Activated naive CD8-positive, alpha-beta T cell treated with anti-CD3 and anti-CD28 coated beads, Interleukin-2, amount 50 U/mL, for 24 hours (primary cell): ENCODE data around the gene SF3B1.
"Not testable (repeated sequence)": the region's sequence is repeated elsewhere in the genome, so short reads cannot be mapped to it uniquely, and the experiment has no call there.

Source experiments
- ATAC-seq: fragments of 150-1000 bp; cut with Tn5 transposase; one replicate; pipeline ENCODE4 v1.10.0; 2021
- DNase-seq: peaks from one replicate; pipeline ENCODE4 v3.0.0; 2021
- H3K27ac Mint-ChIP-seq: one replicate; pipeline ENCODE4 v1.8.0; 2021; ENCODE audit warnings: mild to moderate bottlenecking, mixed read lengths
- H3K27me3 Mint-ChIP-seq: one replicate; pipeline ENCODE4 v1.8.0; 2021; ENCODE audit warnings: mixed read lengths
- H3K36me3 Mint-ChIP-seq: one replicate; pipeline ENCODE4 v1.8.0; 2021; ENCODE audit warnings: low read depth, mixed read lengths
- H3K4me1 Mint-ChIP-seq: one replicate; pipeline ENCODE4 v1.8.0; 2021; ENCODE audit warnings: mixed read lengths
- H3K4me3 Mint-ChIP-seq: one replicate; pipeline ENCODE4 v1.8.0; 2021; ENCODE audit warnings: mild to moderate bottlenecking, moderate library complexity, mixed read lengths
- H3K9me3 Mint-ChIP-seq: one replicate; pipeline ENCODE4 v1.8.0; 2021; ENCODE audit warnings: mixed read lengths

The SF3B1 gene

GRCh38 chr2:197452754-197453122 lies 17.9 kb upstream of the SF3B1 start:
- Mint-ChIP-seq H3K9me3 (no peaks in the 10 kb centered on the region), H3K27ac (peak overlapping the region; percentile 100), H3K4me3 (peak overlapping the region; percentile 100), H3K36me3 (peaks cover 7% of the 10 kb centered on the region), H3K27me3 (peaks cover 2% of the 10 kb centered on the region), H3K4me1 (peaks cover 47% of the 10 kb centered on the region)
- DNase-seq (no peak), ATAC-seq (no peak)

DNA sequence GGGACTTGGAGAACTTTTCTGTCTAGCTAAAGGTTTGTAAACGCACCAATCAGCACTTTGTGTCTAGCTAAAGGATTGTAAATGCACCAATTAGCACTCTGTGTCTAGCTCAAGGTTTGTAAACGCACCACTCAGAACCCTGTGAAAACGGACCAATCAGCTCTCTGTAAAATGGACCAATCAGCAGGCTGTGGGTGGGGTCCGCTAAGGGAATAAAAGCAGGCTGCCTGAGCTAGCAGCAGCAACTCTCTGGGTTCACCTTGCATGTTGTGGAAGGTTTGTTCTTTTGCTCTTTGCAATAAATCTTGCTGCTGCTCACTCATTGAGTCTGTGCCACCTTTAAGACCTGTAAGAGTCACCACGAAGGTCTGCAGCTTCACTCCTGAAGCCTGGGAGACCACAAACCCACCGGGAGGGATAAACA lies 16.1 kb upstream of the SF3B1 start:
- peaks cover 39% of the 10 kb centered on the region for H3K4me1 Mint-ChIP-seq
- H3K27me3 Mint-ChIP-seq, H3K36me3 Mint-ChIP-seq, DNase-seq, ATAC-seq, H3K9me3 Mint-ChIP-seq, H3K27ac Mint-ChIP-seq, H3K4me3 Mint-ChIP-seq: not testable (repeated sequence)

DNA sequence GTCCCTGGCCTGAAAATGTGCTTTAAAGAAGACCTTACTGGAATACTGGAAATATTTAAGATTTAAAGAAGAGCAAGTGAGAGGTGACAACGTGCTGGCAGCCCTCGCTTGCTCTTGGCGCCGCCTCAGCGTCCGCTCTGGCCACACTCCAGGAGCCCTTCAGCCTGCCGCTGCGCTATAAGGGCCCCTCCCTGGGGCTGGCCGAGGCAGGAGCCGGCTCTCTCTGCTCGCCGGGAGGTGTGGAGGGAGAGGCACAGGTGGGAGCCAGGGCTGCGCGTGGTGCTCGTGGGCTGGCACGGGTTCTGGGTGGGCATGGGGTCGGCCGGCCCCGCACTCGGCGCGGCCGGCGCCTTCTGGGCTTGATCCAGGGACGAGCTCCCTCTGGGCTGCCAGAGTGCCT lies 15.6 kb upstream of the SF3B1 start:
- Mint-ChIP-seq H3K27ac (no peak overlapping the region), H3K4me1 (peaks cover 35% of the 10 kb centered on the region), H3K9me3 (no peaks in the 10 kb centered on the region), H3K4me3 (no peak overlapping the region), H3K27me3 (peaks cover 2% of the 10 kb centered on the region), H3K36me3 (peaks cover 5% of the 10 kb centered on the region)
- no peak for DNase-seq
- no peak for ATAC-seq

DNA sequence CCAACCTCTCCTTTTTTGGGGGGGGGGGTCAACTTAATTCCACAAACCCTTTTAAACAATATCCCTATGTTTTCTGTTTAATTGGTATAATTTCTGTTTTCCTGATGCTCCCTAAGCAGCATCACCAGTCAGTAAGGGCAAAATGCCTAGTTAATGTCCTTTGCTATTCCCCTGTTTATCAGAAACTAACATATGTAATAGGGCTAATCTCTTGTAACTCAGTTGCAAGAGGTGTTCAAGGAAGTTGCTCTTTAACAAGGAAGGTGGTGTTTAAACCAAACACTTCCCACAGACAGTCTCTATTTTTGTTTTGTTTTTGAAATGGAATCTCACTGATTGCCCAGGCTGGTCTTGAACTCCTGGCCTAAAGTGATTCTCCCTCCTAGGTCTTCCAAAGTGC lies 12.0 kb upstream of the SF3B1 start:
- H3K9me3 Mint-ChIP-seq = no peaks in the 10 kb centered on the region
- ATAC-seq (no peak), DNase-seq (no peak)
- no peak overlapping the region for H3K4me3 Mint-ChIP-seq
- peaks cover 4% of the 10 kb centered on the region for H3K4me1 Mint-ChIP-seq
- H3K27ac Mint-ChIP-seq = no peak overlapping the region
- H3K36me3 Mint-ChIP-seq = no peaks in the 10 kb centered on the region
- peaks cover 3% of the 10 kb centered on the region for H3K27me3 Mint-ChIP-seq

DNA sequence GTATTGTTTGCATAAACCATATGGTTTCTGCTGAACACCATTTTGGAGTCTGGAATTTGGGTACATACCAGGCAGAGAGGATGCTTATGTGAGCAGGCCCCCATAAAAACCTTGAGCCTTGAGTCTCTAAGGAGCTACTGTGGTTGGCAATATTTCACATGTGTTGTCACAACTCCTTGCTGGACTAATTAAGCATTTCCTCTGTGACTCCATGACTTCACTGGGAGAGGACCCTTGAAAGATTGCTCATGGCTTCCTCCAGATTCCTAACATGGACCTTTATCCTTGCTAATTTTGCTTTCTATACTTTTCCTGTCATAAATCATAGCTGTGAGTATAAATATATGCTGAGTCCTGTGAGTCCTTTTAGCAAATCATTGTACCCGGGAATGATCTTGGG lies 10.9 kb upstream of the SF3B1 start:
- no peaks in the 10 kb centered on the region for H3K36me3 Mint-ChIP-seq

DNA sequence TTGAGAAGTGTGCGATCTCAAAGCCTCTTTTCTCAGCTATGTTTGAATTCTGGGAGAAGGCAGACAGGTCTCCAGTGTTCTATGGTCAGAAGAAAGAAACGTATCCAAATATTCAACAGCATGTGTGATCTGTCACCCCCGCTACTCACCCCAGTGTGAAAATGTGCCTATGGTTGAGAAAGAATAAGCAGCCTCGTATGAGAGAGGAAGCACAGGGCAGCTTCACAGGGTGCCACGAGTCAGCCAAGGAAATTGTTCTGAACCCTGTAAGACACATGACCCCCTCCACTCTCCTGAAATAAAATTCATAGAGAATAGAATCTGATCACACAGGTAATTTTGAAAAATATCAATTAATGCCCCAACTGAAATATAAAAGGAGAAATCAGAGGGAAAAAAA lies 8.0 kb upstream of the SF3B1 start:
- Mint-ChIP-seq H3K4me3 (no peak overlapping the region), H3K36me3 (no peaks in the 10 kb centered on the region), H3K9me3 (no peaks in the 10 kb centered on the region), H3K27ac (no peak overlapping the region), H3K4me1 (no peaks in the 10 kb centered on the region), H3K27me3 (peaks cover 3% of the 10 kb centered on the region)
- no peak for DNase-seq
- ATAC-seq = no peak

More for the DNA sequence above, 10.9 kb upstream of the SF3B1 start:
- Mint-ChIP-seq H3K4me1 (no peaks in the 10 kb centered on the region), H3K27me3 (peaks cover 3% of the 10 kb centered on the region), H3K4me3 (no peak overlapping the region), H3K27ac (no peak overlapping the region), H3K9me3 (no peaks in the 10 kb centered on the region)
- no peak for ATAC-seq
- no peak for DNase-seq

DNA sequence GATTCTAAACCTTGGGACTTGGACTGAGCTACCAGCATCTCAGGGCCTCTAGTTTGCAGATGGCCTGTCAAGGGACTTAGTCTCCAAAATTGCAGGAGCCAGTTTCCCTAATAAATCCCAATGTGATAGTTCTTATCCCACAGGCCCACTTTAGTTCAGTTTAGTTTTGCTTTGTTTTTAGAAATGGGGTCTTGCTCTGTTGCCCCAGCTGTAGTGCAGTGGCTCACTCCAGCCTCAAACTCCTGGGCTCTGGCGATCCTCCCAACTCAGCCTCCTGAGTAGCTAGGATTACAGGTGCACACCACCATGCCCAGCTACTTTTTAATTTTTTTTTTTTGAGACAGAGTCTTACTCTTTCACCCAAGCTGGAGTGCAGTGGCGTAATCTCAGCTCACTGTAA lies 2.6 kb upstream of the SF3B1 start:
- no peak overlapping the region for H3K4me3 Mint-ChIP-seq

GRCh38 chr2:197435598-197436420 lies 981 bp upstream of the SF3B1 start:
- Mint-ChIP-seq H3K4me1 (peaks cover 42% of the 10 kb centered on the region), H3K9me3 (no peaks in the 10 kb centered on the region), H3K27me3 (peaks cover 3% of the 10 kb centered on the region), H3K27ac (peak overlapping the region; percentile 100), H3K36me3 (peaks cover 14% of the 10 kb centered on the region), H3K4me3 (peak overlapping the region; percentile 94)
- DNase-seq = no peak
- no peak for ATAC-seq

More for the DNA sequence above, 2.6 kb upstream of the SF3B1 start:
- H3K4me1 Mint-ChIP-seq = peaks cover 27% of the 10 kb centered on the region
- H3K9me3 Mint-ChIP-seq = no peaks in the 10 kb centered on the region
- peaks cover 12% of the 10 kb centered on the region for H3K36me3 Mint-ChIP-seq
- ATAC-seq (no peak), DNase-seq (no peak)
- H3K27ac Mint-ChIP-seq = no peak overlapping the region
- peaks cover 3% of the 10 kb centered on the region for H3K27me3 Mint-ChIP-seq

GRCh38 chr2:197433780-197434438 lies 919 bp downstream of the SF3B1 start:
- Mint-ChIP-seq H3K36me3 (peaks cover 25% of the 10 kb centered on the region), H3K4me3 (peak overlapping the region; percentile 94), H3K4me1 (peaks cover 61% of the 10 kb centered on the region), H3K27me3 (peaks cover 3% of the 10 kb centered on the region), H3K9me3 (no peaks in the 10 kb centered on the region), H3K27ac (peak overlapping the region; percentile 100)
- no peak for ATAC-seq
- no peak for DNase-seq

GRCh38 chr2:197432527-197432926 lies 2.3 kb downstream of the SF3B1 start:
- H3K4me3 Mint-ChIP-seq = peak overlapping the region; percentile 94
- peaks cover 73% of the 10 kb centered on the region for H3K4me1 Mint-ChIP-seq
- ATAC-seq, H3K27me3 Mint-ChIP-seq, H3K9me3 Mint-ChIP-seq, DNase-seq: not testable (repeated sequence)
- peaks cover 27% of the 10 kb centered on the region for H3K36me3 Mint-ChIP-seq
- H3K27ac Mint-ChIP-seq = peak overlapping the region; percentile 84

- ATAC-seq = no peak
- H3K27me3 Mint-ChIP-seq = peaks cover 3% of the 10 kb centered on the region
Measured at GRCh38 chr2:197431858-197432257, 3.0 kb downstream of the SF3B1 start.

DNA sequence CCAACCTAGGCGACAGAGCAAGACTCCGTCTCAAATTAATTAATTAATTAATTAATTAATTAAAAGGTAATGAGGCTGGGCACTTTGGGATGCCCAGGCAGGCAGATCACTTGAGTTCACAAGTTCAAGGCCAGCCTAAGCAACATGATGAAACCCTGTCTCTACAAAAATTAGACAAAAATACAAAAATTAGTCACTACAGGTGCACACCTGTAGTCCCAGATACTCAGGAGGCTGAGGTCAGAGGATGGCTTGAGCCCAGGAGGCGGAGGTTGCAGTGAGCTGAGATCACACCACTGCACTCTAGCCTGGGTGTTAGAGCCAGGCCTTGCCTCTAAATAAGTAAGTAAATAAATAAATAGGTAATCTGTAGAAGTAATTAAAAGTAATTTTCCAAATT lies 6.8 kb downstream of the SF3B1 start:
- H3K27me3 Mint-ChIP-seq = no peaks in the 10 kb centered on the region
- H3K36me3 Mint-ChIP-seq = peaks cover 26% of the 10 kb centered on the region
- H3K4me3 Mint-ChIP-seq = no peak overlapping the region
- H3K9me3 Mint-ChIP-seq = no peaks in the 10 kb centered on the region
- DNase-seq (no peak), ATAC-seq (no peak)
- H3K27ac Mint-ChIP-seq = no peak overlapping the region
- peaks cover 83% of the 10 kb centered on the region for H3K4me1 Mint-ChIP-seq

More at GRCh38 chr2:197431858-197432257, 3.0 kb downstream of the SF3B1 start:
- Mint-ChIP-seq H3K36me3 (peaks cover 27% of the 10 kb centered on the region), H3K4me1 (peaks cover 80% of the 10 kb centered on the region), H3K4me3 (peak overlapping the region; percentile 70), H3K27ac (peak overlapping the region; percentile 84), H3K9me3 (no peaks in the 10 kb centered on the region)
- no peak for DNase-seq

- Mint-ChIP-seq H3K4me3 (no peak overlapping the region), H3K4me1 (peaks cover 73% of the 10 kb centered on the region), H3K27ac (peak overlapping the region; percentile 51), H3K9me3 (no peaks in the 10 kb centered on the region), H3K36me3 (peaks cover 31% of the 10 kb centered on the region), H3K27me3 (no peaks in the 10 kb centered on the region)
- no peak for ATAC-seq
- DNase-seq = no peak
Measured at GRCh38 chr2:197426723-197427603, 7.9 kb downstream of the SF3B1 start.

- DNase-seq (no peak), ATAC-seq (no peak)
- Mint-ChIP-seq H3K4me1 (peaks cover 64% of the 10 kb centered on the region), H3K27ac (peak overlapping the region; percentile 31), H3K4me3 (no peak overlapping the region), H3K27me3 (no peaks in the 10 kb centered on the region), H3K36me3 (peaks cover 33% of the 10 kb centered on the region), H3K9me3 (no peaks in the 10 kb centered on the region)
Measured at GRCh38 chr2:197425550-197425949, 9.3 kb downstream of the SF3B1 start.
